ENCODE data around the gene PTPN20.

The PTPN20 gene

DNA sequence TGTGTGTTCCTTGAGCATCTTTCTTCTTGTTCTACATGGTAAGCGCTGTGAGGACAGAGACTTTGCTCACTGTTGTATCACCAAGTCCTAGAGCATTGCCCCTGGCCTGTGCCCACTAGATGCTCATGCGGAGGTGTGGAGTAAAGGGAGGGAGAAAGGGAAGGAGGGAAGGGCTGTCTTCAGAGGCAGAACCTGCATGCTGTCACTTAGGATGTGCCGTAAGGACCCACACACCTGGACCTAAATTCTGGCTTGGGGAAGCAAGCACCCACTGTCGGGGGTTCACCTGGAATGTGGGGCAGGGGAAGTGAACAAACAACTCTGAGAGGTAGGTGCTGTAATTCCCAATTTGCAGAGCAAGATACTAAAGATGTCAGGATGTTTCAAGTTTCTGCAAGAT, 129.5 kb downstream of the PTPN20 start:
- Histone ChIP-seq H3K27ac (ENCODE audit: insufficient read depth in 1 of 2, low read depth in 1 of 2, low read length in 2 of 2, poor library complexity in 1 of 2, severe bottlenecking in 2 of 2) (no peak overlapping the region), H3K27me3 (replicated peaks in 2 of 5; ENCODE audit: control insufficient read depth in 4 of 5, insufficient read depth in 5 of 5, low read length in 4 of 5) (peaks cover 0 to 3% (median 0%) of the 10 kb centered on the region in 5 experiments)

DNA sequence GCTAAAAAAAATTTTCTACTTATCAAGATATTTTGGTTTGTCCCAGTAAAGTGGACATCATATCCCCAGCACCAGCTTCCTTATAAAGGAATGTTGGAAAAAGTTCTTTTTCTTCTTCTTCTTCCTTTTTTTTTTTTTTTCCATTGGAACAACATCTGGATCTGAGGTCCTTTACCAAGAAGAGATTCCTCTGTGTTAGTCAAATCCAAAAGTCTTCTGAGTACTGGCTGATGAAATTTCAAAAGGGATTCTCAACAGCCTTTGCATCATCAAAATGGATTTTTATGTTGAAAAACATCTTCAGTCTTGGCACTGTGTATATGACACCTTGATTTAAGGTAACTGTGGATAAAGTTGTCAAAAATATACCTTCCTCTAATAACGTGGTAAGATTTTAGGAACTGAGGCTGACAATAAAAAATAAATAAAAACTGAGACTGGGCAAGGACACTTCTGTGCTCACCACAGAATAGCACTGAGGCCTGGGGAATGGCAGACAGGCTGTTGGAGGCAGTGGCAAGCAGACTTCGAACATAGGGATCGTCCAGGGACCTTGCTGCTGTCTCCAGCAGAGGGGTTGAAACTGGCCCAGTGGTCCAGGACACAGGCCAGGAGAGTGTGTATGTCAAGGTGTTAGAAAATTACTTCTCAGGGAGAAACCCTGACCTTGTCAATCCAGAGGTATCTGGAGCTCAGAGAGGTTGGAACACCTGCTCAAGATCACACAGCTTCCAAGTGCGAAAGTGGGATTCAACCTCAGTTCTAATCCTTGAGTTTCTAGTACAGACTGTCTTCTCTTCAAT, 130.4 kb downstream of the PTPN20 start:
- Histone ChIP-seq H3K9me3 (ENCODE audit: control extremely low read depth in 1 of 5, control insufficient read depth in 4 of 5, insufficient read depth in 2 of 5, low read depth in 1 of 5, low read length in 4 of 5) (no peaks in the 10 kb centered on the region), H3K4me1 (ENCODE audit: control extremely low read depth in 1 of 4, control insufficient read depth in 4 of 4, insufficient read depth in 4 of 4, low read length in 3 of 4) (no peaks in the 10 kb centered on the region), H3K36me3 (ENCODE audit: control insufficient read depth in 4 of 4, insufficient read depth in 4 of 4, low read length in 3 of 4) (no peaks in the 10 kb centered on the region), H3K27ac (ENCODE audit: insufficient read depth in 1 of 2, low read depth in 1 of 2, low read length in 2 of 2, poor library complexity in 1 of 2, severe bottlenecking in 2 of 2) (no peak overlapping the region), H3K4me3 (ENCODE audit: control insufficient read depth in 1 of 7, extremely low read depth in 1 of 7, insufficient read depth in 4 of 7, low read depth in 2 of 7, low read length in 6 of 7) (no peak overlapping the region), H3K27me3 (replicated peaks in 2 of 5; ENCODE audit: control insufficient read depth in 4 of 5, insufficient read depth in 5 of 5, low read length in 4 of 5) (peaks cover 0 to 2% (median 0%) of the 10 kb centered on the region in 5 experiments)
- POLR2A ChIA-PET = interaction anchor here (0.6 kb wide), 2 partner anchors 180 to 635 kb away, joined by 3 to 5 read pairs; no protein-coding TSS in a partner anchor
- CTCF ChIA-PET = interaction anchor here (1.2 kb wide), 1 partner anchor 271 kb away, joined by 3 read pairs; no protein-coding TSS in a partner anchor
- 100% methylated on average over 4 of the region's 4 CpGs for WGBS (ENCODE audit: insufficient coverage)
- no peak for DNase-seq

More for the DNA sequence above, 129.5 kb downstream of the PTPN20 start:
- Histone ChIP-seq H3K4me1 (ENCODE audit: control extremely low read depth in 1 of 4, control insufficient read depth in 4 of 4, insufficient read depth in 4 of 4, low read length in 3 of 4) (no peaks in the 10 kb centered on the region), H3K4me3 (ENCODE audit: control insufficient read depth in 1 of 7, extremely low read depth in 1 of 7, insufficient read depth in 4 of 7, low read depth in 2 of 7, low read length in 6 of 7) (no peak overlapping the region), H3K36me3 (ENCODE audit: control insufficient read depth in 4 of 4, insufficient read depth in 4 of 4, low read length in 3 of 4) (no peaks in the 10 kb centered on the region), H3K9me3 (ENCODE audit: control extremely low read depth in 1 of 5, control insufficient read depth in 4 of 5, insufficient read depth in 2 of 5, low read depth in 1 of 5, low read length in 4 of 5) (no peaks in the 10 kb centered on the region)
- 92% methylated on average over 4 of the region's 4 CpGs for WGBS (ENCODE audit: insufficient coverage)
- ChIA-PET CTCF (interaction anchor here (2.7 kb wide), 1 partner anchor 16 kb away, joined by 16 read pairs; no protein-coding TSS in a partner anchor), POLR2A (interaction anchor here (0.6 kb wide), 2 partner anchors 181 to 636 kb away, joined by 3 to 5 read pairs; no protein-coding TSS in a partner anchor)
- DNase-seq = no peak

- Histone ChIP-seq H3K4me1 (ENCODE audit: control extremely low read depth in 1 of 4, control insufficient read depth in 4 of 4, insufficient read depth in 4 of 4, low read length in 3 of 4) (no peaks in the 10 kb centered on the region), H3K27ac (ENCODE audit: insufficient read depth in 1 of 2, low read depth in 1 of 2, low read length in 2 of 2, poor library complexity in 1 of 2, severe bottlenecking in 2 of 2) (no peak overlapping the region), H3K36me3 (ENCODE audit: control insufficient read depth in 4 of 4, insufficient read depth in 4 of 4, low read length in 3 of 4) (no peaks in the 10 kb centered on the region), H3K27me3 (replicated peaks in 2 of 5; ENCODE audit: control insufficient read depth in 4 of 5, insufficient read depth in 5 of 5, low read length in 4 of 5) (peaks cover 0 to 2% (median 0%) of the 10 kb centered on the region in 5 experiments), H3K9me3 (ENCODE audit: control extremely low read depth in 1 of 5, control insufficient read depth in 4 of 5, insufficient read depth in 2 of 5, low read depth in 1 of 5, low read length in 4 of 5) (no peaks in the 10 kb centered on the region), H3K4me3 (ENCODE audit: control insufficient read depth in 1 of 7, extremely low read depth in 1 of 7, insufficient read depth in 4 of 7, low read depth in 2 of 7, low read length in 6 of 7) (no peak overlapping the region)
- CTCF ChIA-PET = interaction anchor here (1.2 to 1.4 kb wide), 2 partner anchors 17 to 271 kb away, joined by 3 to 5 read pairs; no protein-coding TSS in a partner anchor
- POLR2A ChIA-PET = no interaction called here
- 100% methylated on average over 1 of the region's 5 CpGs for WGBS (ENCODE audit: insufficient coverage)
- no peak for DNase-seq
These were observed 130.9 kb downstream of the PTPN20 start for GRCh38 chr10:47042199-47042473.

- no peak for DNase-seq
- H3K9me3 ChIP-seq (ENCODE audit: control extremely low read depth in 1 of 5, control insufficient read depth in 4 of 5, insufficient read depth in 2 of 5, low read depth in 1 of 5, low read length in 4 of 5) = no peaks in the 10 kb centered on the region
- POLR2A ChIA-PET = no interaction called here
- 95% methylated on average over 16 of the region's 19 CpGs for WGBS (ENCODE audit: insufficient coverage)
- H3K4me1 ChIP-seq (ENCODE audit: control extremely low read depth in 1 of 4, control insufficient read depth in 4 of 4, insufficient read depth in 4 of 4, low read length in 3 of 4) = peaks cover 0 to 5% (median 2%) of the 10 kb centered on the region in 4 experiments
- no peak overlapping the region for H3K4me3 ChIP-seq (ENCODE audit: control insufficient read depth in 1 of 7, extremely low read depth in 1 of 7, insufficient read depth in 4 of 7, low read depth in 2 of 7, low read length in 6 of 7)
- H3K27me3 ChIP-seq (replicated peaks in 2 of 5; ENCODE audit: control insufficient read depth in 4 of 5, insufficient read depth in 5 of 5, low read length in 4 of 5) = peaks cover 0 to under 1% (median 0%) of the 10 kb centered on the region in 5 experiments
- H3K27ac ChIP-seq (ENCODE audit: insufficient read depth in 1 of 2, low read depth in 1 of 2, low read length in 2 of 2, poor library complexity in 1 of 2, severe bottlenecking in 2 of 2) = no peak overlapping the region
- H3K36me3 ChIP-seq (ENCODE audit: control insufficient read depth in 4 of 4, insufficient read depth in 4 of 4, low read length in 3 of 4) = no peaks in the 10 kb centered on the region
- CTCF ChIA-PET = interaction anchor here (1.2 to 6.6 kb wide), 3 partner anchors 18 to 270 kb away, joined by 3 to 183 read pairs (median 5); no protein-coding TSS in a partner anchor
These were observed 131.8 kb downstream of the PTPN20 start for GRCh38 chr10:47042780-47043750.

GRCh38 chr10:47043928-47044538, 132.8 kb downstream of the PTPN20 start:
- H3K9me3 ChIP-seq (ENCODE audit: control extremely low read depth in 1 of 5, control insufficient read depth in 4 of 5, insufficient read depth in 2 of 5, low read depth in 1 of 5, low read length in 4 of 5) = no peaks in the 10 kb centered on the region
- CTCF ChIA-PET = interaction anchor here (2.9 to 6.6 kb wide), 2 partner anchors 9 to 268 kb away, joined by 9 to 183 read pairs; no protein-coding TSS in a partner anchor
- no peak overlapping the region for H3K27ac ChIP-seq (ENCODE audit: insufficient read depth in 1 of 2, low read depth in 1 of 2, low read length in 2 of 2, poor library complexity in 1 of 2, severe bottlenecking in 2 of 2)
- H3K4me1 ChIP-seq (ENCODE audit: control extremely low read depth in 1 of 4, control insufficient read depth in 4 of 4, insufficient read depth in 4 of 4, low read length in 3 of 4) = peaks cover 0 to 12% (median 9%) of the 10 kb centered on the region in 4 experiments
- H3K27me3 ChIP-seq (replicated peaks in 2 of 5; ENCODE audit: control insufficient read depth in 4 of 5, insufficient read depth in 5 of 5, low read length in 4 of 5) = no peaks in the 10 kb centered on the region
- POLR2A ChIA-PET = no interaction called here
- DNase-seq = no peak
- 94% methylated on average over 14 of the region's 15 CpGs for WGBS (ENCODE audit: insufficient coverage)
- no peaks in the 10 kb centered on the region for H3K36me3 ChIP-seq (ENCODE audit: control insufficient read depth in 4 of 4, insufficient read depth in 4 of 4, low read length in 3 of 4)
- H3K4me3 ChIP-seq (ENCODE audit: control insufficient read depth in 1 of 7, extremely low read depth in 1 of 7, insufficient read depth in 4 of 7, low read depth in 2 of 7, low read length in 6 of 7) = no peak overlapping the region

GRCh38 chr10:47044741-47045140, 133.5 kb downstream of the PTPN20 start:
- POLR2A ChIA-PET = no interaction called here
- H3K27me3 ChIP-seq (replicated peaks in 2 of 5; ENCODE audit: control insufficient read depth in 4 of 5, insufficient read depth in 5 of 5, low read length in 4 of 5) = no peaks in the 10 kb centered on the region
- no peak overlapping the region for H3K4me3 ChIP-seq (ENCODE audit: control insufficient read depth in 1 of 7, extremely low read depth in 1 of 7, insufficient read depth in 4 of 7, low read depth in 2 of 7, low read length in 6 of 7)
- H3K27ac ChIP-seq (ENCODE audit: insufficient read depth in 1 of 2, low read depth in 1 of 2, low read length in 2 of 2, poor library complexity in 1 of 2, severe bottlenecking in 2 of 2) = no peak overlapping the region
- WGBS (ENCODE audit: insufficient coverage) = 100% methylated on average over 2 of the region's 2 CpGs
- DNase-seq = no peak
- peaks cover 0 to 12% (median 9%) of the 10 kb centered on the region in 4 experiments for H3K4me1 ChIP-seq (ENCODE audit: control extremely low read depth in 1 of 4, control insufficient read depth in 4 of 4, insufficient read depth in 4 of 4, low read length in 3 of 4)
- H3K9me3 ChIP-seq (ENCODE audit: control extremely low read depth in 1 of 5, control insufficient read depth in 4 of 5, insufficient read depth in 2 of 5, low read depth in 1 of 5, low read length in 4 of 5) = no peaks in the 10 kb centered on the region
- H3K36me3 ChIP-seq (ENCODE audit: control insufficient read depth in 4 of 4, insufficient read depth in 4 of 4, low read length in 3 of 4) = no peaks in the 10 kb centered on the region
- CTCF ChIA-PET = interaction anchor here (0.8 to 6.6 kb wide), 6 partner anchors 10 to 282 kb away, joined by 3 to 183 read pairs (median 7); no protein-coding TSS in a partner anchor
